SK-N-SH (cell line): ENCODE results near the gene DMKN. TPM values are rescaled to one million over a fixed set of nuclear protein-coding genes. Genes with fewer than 3 reads are reported as not detected.

Experiments
- CTCF ChIA-PET: fragments of 300-600, 350-600 bp; formaldehyde crosslinking; extraction: SDS; loops from one replicate; lab custom pipeline; 2021; lab: Yijun Ruan, JAX
- POLR2A ChIA-PET: fragments of 350-600 bp; sonication (Branson Sonifier 250); formaldehyde crosslinking; extraction: SDS; loops from one replicate; lab custom pipeline; 2020; ENCODE audit warnings: antibody characterized with exemption, inconsistent platforms; lab: Yijun Ruan, JAX
- DNase-seq: peaks from one replicate; pipeline ENCODE4 v3.0.0; 2012
- H2AFZ ChIP-seq: fragments of 200-600 bp; sonication (generic); 2 replicates; pipeline ENCODE4 v1.8.1; 2016; ENCODE audit warnings: antibody characterized with exemption, mild to moderate bottlenecking, low read depth
- H3F3A ChIP-seq: fragments of 200-600 bp; sonication (generic); replicated peaks from 2 replicates; pipeline ENCODE3; 2016; ENCODE audit warnings: antibody characterized with exemption, mild to moderate bottlenecking; ENCODE audit not compliant: insufficient read depth
- H3K27ac ChIP-seq, 2 experiments: fragments of 200-500 bp in 1 of 2; fragments of 200-600 bp in 1 of 2; sonication (Bioruptor generic) in 1 of 2; sonication (generic), shearing (Covaris generic) in 1 of 2; 2 replicates each; pipeline versions ENCODE4 v1.5.1 to v1.6.1; 2014 to 2016; ENCODE audit warnings: low read depth in 2 of 2, inconsistent platforms in 1 of 2, low read length in 1 of 2, mild to moderate bottlenecking in 1 of 2, mixed read lengths in 1 of 2
- H3K27me3 ChIP-seq: fragments of 200-600 bp; sonication (generic), shearing (Covaris generic); 2 replicates; pipeline ENCODE4 v1.6.1; 2016; ENCODE audit warnings: mixed run types; ENCODE audit not compliant: insufficient read depth
- H3K36me3 ChIP-seq, 2 experiments: fragments of 200-500 bp in 1 of 2; fragments of 200-600 bp in 1 of 2; sonication (Bioruptor generic) in 1 of 2; sonication (generic) in 1 of 2; replicated peaks in 1 of 2; 2 replicates each; pipeline versions ENCODE3 to v1.5.1; 2014 to 2016; ENCODE audit warnings: low read length in 1 of 2, mild to moderate bottlenecking in 1 of 2; ENCODE audit not compliant: insufficient read depth in 2 of 2, control insufficient read depth in 1 of 2
- H3K4me1 ChIP-seq, 2 experiments: fragments of 200-500 bp in 1 of 2; fragments of 200-600 bp in 1 of 2; sonication (Bioruptor generic) in 1 of 2; sonication (generic), shearing (Covaris generic) in 1 of 2; 2 replicates each; pipeline versions ENCODE4 v1.5.1 to v1.6.1; 2014 to 2016; ENCODE audit warnings: low read depth in 1 of 2, low read length in 1 of 2, mixed run types in 1 of 2; ENCODE audit not compliant: insufficient read depth in 2 of 2, control insufficient read depth in 1 of 2
- H3K4me2 ChIP-seq: fragments of 200-600 bp; sonication (generic), shearing (Covaris generic); 2 replicates; pipeline ENCODE4 v1.6.1; 2017; ENCODE audit warnings: mixed run types
- H3K4me3 ChIP-seq, 2 experiments: fragments of 200-500 bp in 1 of 2; fragments of 200-600 bp in 1 of 2; sonication (Bioruptor generic) in 1 of 2; sonication (generic), shearing (Covaris generic) in 1 of 2; 2 replicates each; pipeline versions ENCODE4 v1.5.1 to v1.8.1; 2014 to 2016; ENCODE audit warnings: low read depth in 2 of 2, inconsistent platforms in 1 of 2, low read length in 1 of 2, mild to moderate bottlenecking in 1 of 2, mixed read lengths in 1 of 2, moderate library complexity in 1 of 2
- H3K79me2 ChIP-seq: fragments of 200-600 bp; sonication (generic); 2 replicates; pipeline ENCODE4 v1.8.1; 2017; ENCODE audit warnings: mild to moderate bottlenecking; ENCODE audit not compliant: insufficient read depth
- H3K9ac ChIP-seq: fragments of 200-600 bp; sonication (generic); 2 replicates; pipeline ENCODE4 v1.6.1; 2017; ENCODE audit warnings: mixed run types
- H3K9me2 ChIP-seq: fragments of 200-600 bp; sonication (generic); 2 replicates; pipeline ENCODE4 v1.6.1; 2017; ENCODE audit warnings: mixed run types
- H3K9me3 ChIP-seq: fragments of 200-600 bp; sonication (generic); 2 replicates; pipeline ENCODE4 v1.6.1; 2017; ENCODE audit warnings: mixed run types, mild to moderate bottlenecking, moderate library complexity
- H4K20me1 ChIP-seq: fragments of 200-600 bp; sonication (generic); 2 replicates; pipeline ENCODE4 v1.6.1; 2017; ENCODE audit warnings: mild to moderate bottlenecking, mixed run types; ENCODE audit not compliant: insufficient read depth
- CTCF ChIP-seq: fragments of 200-600 bp; sonication (generic); IDR thresholded peaks from 2 replicates; pipeline ENCODE4 v1.6.1; 2017; ENCODE audit warnings: antibody characterized with exemption, mild to moderate bottlenecking, moderate library complexity
- FOXJ3 ChIP-seq: sonication (generic); formaldehyde crosslinking; IDR thresholded peaks from 2 replicates; pipeline ENCODE4 v1.5.1; 2020; ENCODE audit warnings: mild to moderate bottlenecking, missing genetic modification reagents
- FOXM1 ChIP-seq: IDR thresholded peaks from 2 replicates; pipeline ENCODE4 v1.4.0; 2012; ENCODE audit warnings: low read depth, mild to moderate bottlenecking
- GABPA ChIP-seq: IDR thresholded peaks from 2 replicates; pipeline ENCODE4 v1.4.0; 2012; ENCODE audit warnings: low read depth, mild to moderate bottlenecking
- GATA2 ChIP-seq: sonication (generic); formaldehyde crosslinking; IDR thresholded peaks from 2 replicates; pipeline ENCODE4 v1.5.0; 2020; ENCODE audit warnings: mild to moderate bottlenecking, missing genetic modification reagents
- JUND ChIP-seq: IDR thresholded peaks from 2 replicates; pipeline ENCODE4 v1.4.0; 2012
- MAX ChIP-seq: IDR thresholded peaks from 2 replicates; pipeline ENCODE4 v1.4.0; 2012; ENCODE audit warnings: low read depth
- MEF2A ChIP-seq: IDR thresholded peaks from 2 replicates; pipeline ENCODE4 v1.4.0; 2012; ENCODE audit warnings: low read depth, borderline replicate concordance
- NRF1 ChIP-seq: IDR thresholded peaks from 2 replicates; pipeline ENCODE4 v1.6.1; 2012; ENCODE audit warnings: low read depth, mild to moderate bottlenecking, low read length
- RAD21 ChIP-seq: IDR thresholded peaks from 2 replicates; pipeline ENCODE4 v1.6.1; 2012; ENCODE audit warnings: mild to moderate bottlenecking, low read length
- ZBTB33 ChIP-seq: IDR thresholded peaks from 2 replicates; pipeline ENCODE4 v1.4.0; 2012; ENCODE audit warnings: low read depth, borderline replicate concordance
- WGBS: methylation state at CpG from one replicate; pipeline ENCODE4 v1.1.6; 2017; ENCODE audit warnings: low lambda C conversion rate; 5-methylcytosine and 5-hydroxymethylcytosine counted together
- polyA plus RNA-seq, 3 experiments: library from polyadenylated mRNA; depleted of rRNA; stranded (reverse); fragments of >200 nt; gene quantifications; 2 replicates each; pipeline ENCODE4 v1.2.3, GENCODE V29; 2012
- TF ChIP-seq, protein P1 (sequence below): IDR thresholded peaks from 2 replicates; pipeline ENCODE4 v1.6.1; 2012; ENCODE audit warnings: mild to moderate bottlenecking, low read depth, low read length, moderate library complexity

The DMKN gene
- polyA plus RNA-seq, 1 of the 3 experiments (the other 2 are of a cell fraction), result not detected

DNA sequence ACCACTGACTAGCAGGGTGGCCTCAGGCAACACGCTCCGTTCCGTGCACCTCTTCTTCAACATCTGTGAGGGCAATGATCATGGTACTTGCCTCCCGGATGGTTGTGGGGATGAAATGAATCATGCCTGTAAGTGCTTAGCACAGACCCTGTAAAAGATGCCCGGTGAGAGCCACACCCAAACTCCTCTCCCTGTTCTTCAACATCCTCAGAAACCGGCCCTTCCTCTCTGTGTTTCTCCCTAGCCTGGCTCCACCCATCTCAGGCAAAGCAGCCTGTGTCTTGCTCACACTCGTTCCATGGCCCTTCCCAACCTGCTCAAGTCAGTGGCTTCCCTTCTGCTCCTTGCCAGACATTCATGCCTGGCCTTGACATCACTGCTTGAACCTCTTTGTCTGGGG lies 5.8 kb upstream of the DMKN start:
- CTCF ChIA-PET, result interaction anchor here (1.3 to 1.9 kb wide), 3 partner anchors 9 to 24 kb away, joined by 3 to 12 read pairs (median 6); no protein-coding TSS in a partner anchor
- no peak for DNase-seq
- H3K4me3 ChIP-seq, result no peak overlapping the region
- H3K9me2 ChIP-seq, result no peaks in the 10 kb centered on the region
- H3F3A ChIP-seq, result no peaks in the 10 kb centered on the region
- H3K4me2 ChIP-seq, result no peak overlapping the region
- no peak overlapping the region; the same call in 1 of the 2 replicates for H2AFZ ChIP-seq
- H3K4me1 ChIP-seq, result no peaks in the 10 kb centered on the region
- TF ChIP-seq RAD21, result no peak
- no peak for TF ChIP-seq MEF2A
- TF ChIP-seq NRF1, result no peak
- no peak for TF ChIP-seq ZBTB33
- TF ChIP-seq, protein P1, sequence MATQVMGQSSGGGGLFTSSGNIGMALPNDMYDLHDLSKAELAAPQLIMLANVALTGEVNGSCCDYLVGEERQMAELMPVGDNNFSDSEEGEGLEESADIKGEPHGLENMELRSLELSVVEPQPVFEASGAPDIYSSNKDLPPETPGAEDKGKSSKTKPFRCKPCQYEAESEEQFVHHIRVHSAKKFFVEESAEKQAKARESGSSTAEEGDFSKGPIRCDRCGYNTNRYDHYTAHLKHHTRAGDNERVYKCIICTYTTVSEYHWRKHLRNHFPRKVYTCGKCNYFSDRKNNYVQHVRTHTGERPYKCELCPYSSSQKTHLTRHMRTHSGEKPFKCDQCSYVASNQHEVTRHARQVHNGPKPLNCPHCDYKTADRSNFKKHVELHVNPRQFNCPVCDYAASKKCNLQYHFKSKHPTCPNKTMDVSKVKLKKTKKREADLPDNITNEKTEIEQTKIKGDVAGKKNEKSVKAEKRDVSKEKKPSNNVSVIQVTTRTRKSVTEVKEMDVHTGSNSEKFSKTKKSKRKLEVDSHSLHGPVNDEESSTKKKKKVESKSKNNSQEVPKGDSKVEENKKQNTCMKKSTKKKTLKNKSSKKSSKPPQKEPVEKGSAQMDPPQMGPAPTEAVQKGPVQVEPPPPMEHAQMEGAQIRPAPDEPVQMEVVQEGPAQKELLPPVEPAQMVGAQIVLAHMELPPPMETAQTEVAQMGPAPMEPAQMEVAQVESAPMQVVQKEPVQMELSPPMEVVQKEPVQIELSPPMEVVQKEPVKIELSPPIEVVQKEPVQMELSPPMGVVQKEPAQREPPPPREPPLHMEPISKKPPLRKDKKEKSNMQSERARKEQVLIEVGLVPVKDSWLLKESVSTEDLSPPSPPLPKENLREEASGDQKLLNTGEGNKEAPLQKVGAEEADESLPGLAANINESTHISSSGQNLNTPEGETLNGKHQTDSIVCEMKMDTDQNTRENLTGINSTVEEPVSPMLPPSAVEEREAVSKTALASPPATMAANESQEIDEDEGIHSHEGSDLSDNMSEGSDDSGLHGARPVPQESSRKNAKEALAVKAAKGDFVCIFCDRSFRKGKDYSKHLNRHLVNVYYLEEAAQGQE, result no peak
- TF ChIP-seq MAX, result no peak
- TF ChIP-seq GABPA, result no peak
- no peak for TF ChIP-seq JUND
- no peak for TF ChIP-seq CTCF
- TF ChIP-seq GATA2, result no peak
- no peak for TF ChIP-seq FOXM1
- no peak for TF ChIP-seq FOXJ3 (CRISPR knock-in tag)
- no peak overlapping the region for H3K27ac ChIP-seq
- POLR2A ChIA-PET, result no interaction called here
- H3K79me2 ChIP-seq, result no peaks in the 10 kb centered on the region
- whole genome bisulfite sequencing, result 27% methylated on average over 7 of the region's 7 CpGs
- no peaks in the 10 kb centered on the region for H3K9me3 ChIP-seq
- H3K9ac ChIP-seq, result no peak overlapping the region
- no peaks in the 10 kb centered on the region for H4K20me1 ChIP-seq
- no peaks in the 10 kb centered on the region for H3K36me3 ChIP-seq
- peaks cover 4% of the 10 kb centered on the region for H3K27me3 ChIP-seq
